Measurements from ENCODE around the gene LDAH.

LDAH gene

DNA sequence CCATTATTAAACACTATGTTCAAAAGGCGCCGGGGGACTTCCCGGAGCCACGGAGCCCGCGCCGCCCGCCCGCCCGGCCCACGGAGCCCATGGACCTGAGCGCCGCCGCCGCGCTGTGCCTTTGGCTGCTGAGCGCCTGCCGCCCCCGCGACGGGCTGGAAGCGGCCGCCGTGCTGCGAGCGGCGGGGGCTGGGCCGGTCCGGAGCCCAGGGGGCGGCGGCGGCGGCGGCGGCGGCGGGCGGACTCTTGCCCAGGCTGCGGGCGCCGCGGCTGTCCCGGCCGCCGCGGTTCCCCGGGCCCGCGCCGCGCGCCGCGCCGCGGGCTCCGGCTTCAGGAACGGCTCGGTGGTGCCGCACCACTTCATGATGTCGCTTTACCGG is 155.8 kb downstream of the LDAH start:
- no peak for DNase-seq (ENCODE audit: low read depth)

DNA sequence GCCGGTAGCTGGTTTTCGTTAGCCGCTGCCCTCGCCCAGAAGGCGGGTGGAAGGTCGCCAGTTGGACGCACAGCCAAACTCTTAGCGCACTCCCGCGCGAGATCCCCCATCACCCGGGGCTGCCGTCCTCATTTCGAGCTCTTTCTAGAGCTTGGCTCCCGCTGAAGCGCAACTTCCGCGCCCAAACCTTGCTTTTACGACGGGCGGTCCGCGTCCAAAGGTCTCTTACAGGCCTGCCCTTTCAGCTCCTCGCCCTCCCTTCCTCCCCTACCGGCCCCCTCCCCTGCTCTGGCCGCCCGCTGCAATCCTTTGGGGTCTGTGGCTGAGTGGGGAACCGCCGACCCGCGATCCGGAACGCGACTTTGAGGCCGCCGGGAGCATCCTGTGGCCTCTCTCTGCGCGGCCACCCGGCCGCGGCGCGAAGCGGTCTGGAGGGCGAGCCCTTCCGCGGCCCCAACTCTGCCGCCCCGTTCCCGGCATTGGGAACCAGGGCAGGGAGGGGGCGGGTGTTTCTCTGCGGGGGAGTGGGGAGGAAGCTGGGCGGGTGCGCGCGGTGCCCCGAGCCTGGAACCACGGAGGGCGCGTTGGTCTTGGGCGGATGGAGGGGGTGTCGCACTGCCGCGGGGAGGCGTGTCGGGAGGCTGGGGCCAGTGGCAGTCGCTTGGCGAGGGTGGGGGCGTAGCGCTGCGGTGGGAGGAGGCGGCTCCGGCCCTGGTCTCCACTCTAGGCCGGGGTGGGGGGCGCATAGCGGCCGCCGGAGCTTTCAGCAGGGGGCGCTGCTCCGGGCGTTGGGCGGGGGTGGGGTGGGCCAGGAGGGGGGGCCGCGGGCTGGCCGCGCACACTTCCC is 156.4 kb downstream of the LDAH start, which contains the start of gene GDF7:
Gene GDF7 (plus strand): TSS at position 841 of the 847 bp plus-strand sequence. CDS start 96 bp downstream, outside the sequence.
- no peak for DNase-seq (ENCODE audit: low read depth)

DNA sequence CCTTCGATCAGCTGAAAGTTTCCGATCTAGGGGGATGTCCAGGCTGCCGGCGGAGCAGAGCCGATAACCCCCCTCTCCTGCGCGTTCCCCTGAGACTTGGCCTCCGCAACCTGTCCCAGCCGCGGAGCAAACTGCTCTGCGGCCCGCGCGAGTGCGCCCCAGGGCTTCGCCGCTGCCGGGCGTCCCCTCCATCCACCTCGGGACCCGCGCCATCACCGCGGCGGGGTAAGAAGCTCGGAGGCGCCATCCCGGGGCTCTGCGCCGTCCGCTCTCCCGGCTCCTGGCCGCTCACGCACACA is 156.9 kb downstream of the LDAH start:
- no peak for DNase-seq (ENCODE audit: low read depth)

DNA sequence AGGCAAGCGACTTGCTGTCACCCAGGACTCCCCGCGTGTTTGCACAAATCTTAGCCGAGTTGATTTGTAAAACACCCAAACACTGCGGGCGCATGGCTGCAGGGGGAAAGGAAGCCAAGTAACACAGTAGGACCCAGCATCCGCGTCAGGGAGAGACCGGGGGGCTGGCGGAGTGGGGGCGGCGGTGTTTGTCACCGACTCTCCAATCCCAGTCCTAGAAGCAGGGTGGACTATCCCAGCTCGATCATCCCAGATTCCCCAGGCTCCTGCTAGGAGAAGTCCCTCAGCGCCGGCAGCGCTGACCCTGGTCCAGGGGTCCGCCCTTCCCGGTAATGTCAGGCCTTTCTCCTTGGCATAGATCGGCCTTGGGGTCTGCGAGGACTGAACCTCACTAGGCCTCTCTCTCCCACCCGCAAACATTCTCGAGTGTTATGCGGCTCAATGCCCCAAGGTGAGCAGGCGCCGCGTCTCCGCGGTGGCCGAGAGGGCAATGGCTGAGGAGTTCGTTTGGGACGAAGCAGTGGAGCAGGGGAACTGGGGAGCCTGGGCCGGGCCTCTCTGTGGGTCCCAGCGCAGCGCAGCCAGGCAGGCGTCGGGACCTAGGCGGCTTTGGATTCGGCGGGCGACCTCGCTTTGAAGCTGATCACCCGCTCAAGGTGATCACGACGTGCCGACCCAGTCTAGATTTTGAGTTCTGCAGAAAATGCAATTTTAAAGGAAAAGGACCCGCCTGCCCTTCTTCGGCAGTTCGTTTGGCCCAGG is 157.5 kb downstream of the LDAH start:
- no peak for DNase-seq (ENCODE audit: low read depth)

DNA sequence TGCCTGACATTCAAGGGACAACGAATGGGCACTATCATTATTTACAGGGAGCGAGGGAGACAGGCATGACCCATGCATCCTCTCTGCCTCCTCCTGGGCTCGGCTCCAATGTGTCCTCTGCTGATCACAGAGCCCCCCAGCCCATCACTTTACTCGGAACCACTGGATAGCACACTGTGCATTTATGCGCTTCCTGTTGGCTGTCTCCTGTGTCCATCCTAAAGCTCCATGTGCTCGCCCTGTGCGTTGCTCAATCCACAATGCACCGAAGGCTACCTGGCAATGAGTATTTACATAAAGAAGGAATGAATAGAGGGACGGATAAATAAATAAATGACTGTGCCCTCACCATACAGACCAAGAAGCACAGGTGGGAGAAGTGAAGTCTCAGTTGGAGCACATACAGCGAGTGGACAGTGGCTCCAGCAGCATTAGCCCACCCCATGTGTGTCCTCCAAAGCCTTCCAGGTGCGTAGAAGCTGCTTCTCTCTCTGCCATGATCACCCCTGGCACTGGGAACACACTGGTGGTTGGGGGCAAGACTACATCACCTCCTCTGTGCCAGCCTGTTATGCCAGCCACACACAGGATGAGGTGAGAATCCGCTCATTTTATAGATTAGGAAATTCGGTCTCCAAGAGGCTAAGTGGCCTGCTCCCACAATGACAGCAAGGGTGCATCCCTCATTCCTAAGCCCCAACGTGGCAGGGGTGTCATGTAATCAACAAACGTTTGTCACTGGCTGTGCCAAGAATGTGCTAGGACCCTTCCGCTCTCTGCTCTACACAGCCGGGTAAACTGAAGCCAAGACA is 158.3 kb downstream of the LDAH start:
- DNase-seq (ENCODE audit: low read depth) = no peak

DNA sequence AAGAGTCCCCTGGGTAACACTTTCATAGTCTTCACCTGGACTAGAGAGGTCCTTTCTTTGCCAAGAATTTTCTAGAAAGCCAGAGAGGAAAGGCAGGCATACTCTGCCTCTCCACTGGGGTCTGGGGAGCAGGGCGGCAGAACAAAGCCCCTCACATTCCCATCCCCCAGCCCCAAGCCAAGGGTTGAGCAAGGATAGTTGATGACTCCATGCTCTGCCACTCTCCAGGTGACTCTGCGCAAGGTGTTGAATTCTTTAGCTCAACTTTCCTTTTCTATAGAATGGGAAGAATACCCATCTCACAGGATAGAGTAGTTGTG is 158.9 kb downstream of the LDAH start:
- no peak for DNase-seq (ENCODE audit: low read depth)

DNA sequence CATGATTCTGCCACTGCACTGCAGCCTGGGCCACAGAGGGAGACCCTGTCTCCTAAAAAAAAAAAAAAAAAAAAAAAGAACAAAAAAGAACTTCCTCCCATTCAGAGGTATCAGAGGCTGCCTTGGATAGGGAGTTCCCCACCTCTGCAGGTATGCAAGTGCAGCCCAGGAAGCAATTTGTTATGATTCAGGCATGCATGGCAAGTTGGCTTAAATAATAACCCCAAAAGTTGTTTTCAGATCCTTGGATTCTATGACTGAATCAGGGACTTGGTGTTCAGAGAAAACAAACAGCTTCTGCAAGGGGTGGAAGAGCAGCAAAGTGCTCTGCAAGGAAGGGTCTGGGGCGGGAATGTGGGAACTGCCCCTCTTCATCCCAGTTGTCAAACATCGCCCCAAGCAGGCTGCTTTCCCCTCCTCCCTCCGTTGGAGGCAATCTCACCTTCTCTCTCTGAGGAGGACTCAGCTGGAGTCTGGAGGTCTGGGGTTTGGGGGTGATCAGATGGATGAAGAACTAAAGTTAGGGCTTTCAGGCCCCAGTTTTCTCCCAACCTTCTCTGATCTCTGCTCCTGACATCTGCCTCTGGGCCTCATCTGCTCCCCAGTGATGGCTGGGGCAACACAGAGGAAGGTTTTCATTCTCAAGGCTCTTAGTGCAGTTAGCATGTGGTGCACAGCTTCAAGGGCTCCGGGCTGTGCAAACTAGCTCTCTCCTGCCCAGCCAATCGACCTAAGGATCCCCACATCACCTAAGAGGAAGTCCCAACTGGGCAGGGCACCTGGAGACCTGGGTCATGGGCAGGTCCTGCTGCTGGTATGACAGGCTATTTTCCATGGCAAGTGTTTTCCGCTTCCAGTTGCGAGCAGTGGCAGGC is 159.5 kb downstream of the LDAH start:
- no peak for DNase-seq (ENCODE audit: low read depth)

DNA sequence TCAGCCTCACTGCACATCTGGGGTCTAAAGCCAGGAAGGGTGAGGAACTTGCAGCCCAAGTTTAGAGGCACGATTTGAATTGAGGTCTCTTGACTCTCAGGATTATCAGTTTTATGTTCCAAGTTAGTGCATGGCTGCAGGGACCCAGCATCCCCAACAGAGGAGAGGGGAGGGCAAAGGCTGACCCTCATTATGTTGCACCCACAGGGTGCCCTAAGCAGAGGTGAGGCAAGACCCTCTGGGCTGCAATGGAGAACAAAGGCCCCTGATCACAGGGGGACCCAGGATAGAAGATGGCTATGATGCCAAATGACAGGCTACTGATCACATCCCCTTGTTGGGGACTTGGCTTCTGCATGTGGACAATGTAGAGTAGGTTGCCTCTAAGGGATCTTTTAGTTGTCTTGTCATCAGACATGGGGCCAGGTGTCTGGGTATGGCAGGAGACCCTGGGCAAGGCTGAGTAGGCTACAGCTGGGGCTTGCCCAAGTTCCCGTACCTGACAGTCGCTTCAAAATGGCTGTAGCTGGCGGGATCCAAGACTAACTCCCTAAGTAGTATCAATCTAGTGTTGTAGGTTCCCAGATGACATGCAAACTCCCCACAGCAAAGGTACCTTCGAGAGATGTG is 160.5 kb downstream of the LDAH start:
- no peak for DNase-seq (ENCODE audit: low read depth)

DNA sequence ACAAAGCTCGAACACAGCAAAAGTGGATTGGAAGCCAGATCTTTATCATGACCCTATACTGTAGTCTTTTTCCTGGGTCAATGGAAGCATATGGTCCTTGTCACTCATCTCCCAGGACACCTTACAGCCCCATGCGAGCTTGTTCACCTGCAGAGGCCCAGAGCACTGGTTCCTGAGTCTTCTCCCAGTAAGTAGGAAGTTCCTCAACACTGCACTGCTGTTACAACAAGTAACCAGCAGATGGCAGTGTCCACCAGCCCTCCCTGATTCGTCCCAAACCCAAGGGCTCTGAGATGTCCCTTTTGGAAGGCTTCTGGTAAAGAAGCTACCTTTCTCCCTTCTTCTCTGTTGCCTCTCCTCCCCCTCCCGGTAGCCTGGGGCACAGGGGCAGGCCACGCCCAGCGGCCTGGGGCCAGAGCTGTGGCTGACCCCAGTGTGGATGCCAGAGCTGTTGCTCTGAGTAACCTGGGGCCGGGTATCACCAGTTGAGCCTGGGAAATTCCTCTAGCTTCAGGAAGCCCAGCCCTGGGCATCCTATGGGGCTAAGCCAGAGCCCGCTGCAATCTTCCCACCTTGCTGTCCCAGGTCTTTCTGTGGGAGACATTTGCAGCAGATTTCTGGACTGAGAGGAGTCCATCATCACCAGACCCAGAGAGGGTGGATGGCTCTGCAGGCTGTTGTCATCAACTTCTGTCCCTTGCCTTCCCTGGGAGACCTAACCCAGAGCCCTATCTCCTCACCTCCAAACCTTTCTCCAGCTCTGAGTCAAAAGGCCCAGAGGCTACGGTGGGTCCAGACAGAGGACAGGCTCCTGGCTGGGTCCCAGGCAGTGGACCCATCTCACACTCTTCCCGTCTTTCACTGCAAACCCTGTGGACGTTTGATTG is 161.2 kb downstream of the LDAH start:
- peak; percentile 51 for DNase-seq (ENCODE audit: low read depth)

DNA sequence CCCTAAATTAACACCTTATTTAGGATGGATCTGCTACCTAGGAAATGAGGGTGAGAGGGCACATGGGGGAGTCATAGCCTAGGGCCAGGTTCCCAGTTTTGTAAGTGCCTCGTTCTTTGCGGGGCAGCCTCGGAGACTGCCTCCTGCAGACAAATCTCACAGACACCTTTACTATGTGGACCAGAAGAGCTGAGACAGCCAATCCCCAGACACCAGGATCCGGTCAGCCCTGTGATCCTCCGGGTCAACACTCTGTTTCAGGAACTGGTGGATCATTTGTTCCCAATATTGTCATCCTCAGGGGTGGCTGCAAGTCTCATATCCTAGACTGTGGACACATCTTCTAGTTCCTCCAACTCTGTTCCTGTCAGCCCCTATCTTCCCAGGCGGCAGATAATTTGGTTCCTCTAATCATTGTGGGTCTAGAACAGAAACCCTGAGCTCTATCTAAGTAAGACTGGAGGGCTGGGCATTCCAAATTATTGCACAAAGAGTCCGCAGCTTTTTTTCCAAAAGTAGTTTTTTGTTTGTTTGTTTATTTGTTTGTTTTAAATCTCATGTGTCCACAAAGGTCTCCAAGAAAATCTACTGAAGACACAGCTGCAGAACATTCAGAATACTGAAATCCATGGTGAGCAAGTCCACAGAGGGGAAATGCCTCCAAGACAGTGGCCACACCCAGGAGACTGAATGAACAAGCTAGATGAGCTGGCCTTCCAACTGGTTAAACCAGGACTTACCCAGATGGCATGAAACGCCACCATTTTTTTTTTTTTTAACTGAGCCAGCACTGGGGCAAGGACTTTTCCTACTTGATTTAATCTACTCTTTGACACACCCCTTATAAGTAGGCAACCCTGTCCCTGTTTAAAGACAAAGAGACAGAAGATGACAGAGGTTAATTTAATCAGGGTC is 162.1 kb downstream of the LDAH start:
- no peak for DNase-seq (ENCODE audit: low read depth)

DNA sequence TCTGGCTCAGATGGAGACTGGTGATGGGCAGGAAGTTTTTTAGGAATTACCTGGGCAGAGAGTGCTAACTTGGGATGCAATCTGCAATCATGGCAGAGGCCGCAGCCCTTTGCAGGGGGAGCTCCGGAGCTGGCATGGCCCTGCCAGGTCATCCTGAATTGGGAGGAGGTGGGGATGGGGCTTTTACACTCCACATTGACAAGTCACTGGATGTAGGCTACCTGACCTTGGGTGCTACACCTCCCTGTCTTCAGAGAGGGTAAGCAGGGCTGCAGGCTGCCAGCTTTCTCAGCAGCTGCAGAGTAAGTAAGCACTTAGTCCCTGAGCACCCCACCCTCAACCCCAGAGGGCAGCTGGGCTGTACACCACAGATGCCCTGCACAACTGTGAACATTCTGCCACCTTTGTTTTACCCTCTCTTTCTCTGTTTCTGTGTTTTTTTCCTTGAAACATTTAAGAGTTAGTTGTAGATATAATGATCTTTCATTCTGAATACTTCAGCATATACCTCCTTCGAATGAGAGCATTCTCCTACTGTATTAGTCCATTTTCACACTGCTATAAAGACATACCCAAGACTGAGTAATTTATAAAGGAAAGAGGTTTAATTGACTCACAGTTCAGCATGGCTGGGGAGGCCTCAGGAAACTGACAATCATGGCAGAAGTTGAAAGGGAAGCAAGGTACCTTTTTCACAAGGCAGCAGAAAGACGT is 165.2 kb downstream of the LDAH start:
- no peak for DNase-seq (ENCODE audit: low read depth)

DNA sequence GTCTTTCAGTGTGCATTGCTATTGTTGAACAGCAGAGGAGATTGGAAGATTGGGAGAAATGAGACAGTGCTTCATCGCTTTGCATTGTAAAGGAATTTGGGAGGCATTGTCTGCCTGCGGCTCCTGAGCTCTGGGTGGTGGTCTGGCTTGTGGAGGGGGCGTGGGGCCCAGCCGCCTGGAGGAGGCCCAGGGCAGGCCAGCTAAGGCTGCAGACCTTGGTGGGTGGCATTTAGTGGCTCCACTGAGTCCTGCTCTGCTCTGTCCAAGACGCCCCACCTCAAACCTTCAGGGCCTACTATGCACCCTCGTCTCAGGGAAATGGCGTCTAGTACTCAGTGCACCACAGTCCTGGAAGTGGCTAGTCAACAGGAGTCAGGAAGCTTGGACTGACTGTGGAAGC is 166.3 kb downstream of the LDAH start:
- no peak for DNase-seq (ENCODE audit: low read depth)

DNA sequence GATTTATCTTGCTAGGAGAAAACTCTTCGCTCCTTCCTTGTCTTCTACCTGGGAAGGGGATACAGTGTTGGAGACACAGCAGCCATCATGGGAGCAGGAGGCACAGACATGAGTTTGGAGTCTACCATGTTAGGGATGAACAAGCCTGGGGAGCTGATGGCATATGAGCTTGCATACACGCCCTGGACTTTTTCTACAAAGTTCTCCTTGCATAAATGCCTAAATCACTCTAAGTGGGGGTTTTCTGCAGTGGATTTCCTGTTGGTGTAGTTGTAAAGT is 168.4 kb downstream of the LDAH start:
- no peak for DNase-seq (ENCODE audit: low read depth)

DNA sequence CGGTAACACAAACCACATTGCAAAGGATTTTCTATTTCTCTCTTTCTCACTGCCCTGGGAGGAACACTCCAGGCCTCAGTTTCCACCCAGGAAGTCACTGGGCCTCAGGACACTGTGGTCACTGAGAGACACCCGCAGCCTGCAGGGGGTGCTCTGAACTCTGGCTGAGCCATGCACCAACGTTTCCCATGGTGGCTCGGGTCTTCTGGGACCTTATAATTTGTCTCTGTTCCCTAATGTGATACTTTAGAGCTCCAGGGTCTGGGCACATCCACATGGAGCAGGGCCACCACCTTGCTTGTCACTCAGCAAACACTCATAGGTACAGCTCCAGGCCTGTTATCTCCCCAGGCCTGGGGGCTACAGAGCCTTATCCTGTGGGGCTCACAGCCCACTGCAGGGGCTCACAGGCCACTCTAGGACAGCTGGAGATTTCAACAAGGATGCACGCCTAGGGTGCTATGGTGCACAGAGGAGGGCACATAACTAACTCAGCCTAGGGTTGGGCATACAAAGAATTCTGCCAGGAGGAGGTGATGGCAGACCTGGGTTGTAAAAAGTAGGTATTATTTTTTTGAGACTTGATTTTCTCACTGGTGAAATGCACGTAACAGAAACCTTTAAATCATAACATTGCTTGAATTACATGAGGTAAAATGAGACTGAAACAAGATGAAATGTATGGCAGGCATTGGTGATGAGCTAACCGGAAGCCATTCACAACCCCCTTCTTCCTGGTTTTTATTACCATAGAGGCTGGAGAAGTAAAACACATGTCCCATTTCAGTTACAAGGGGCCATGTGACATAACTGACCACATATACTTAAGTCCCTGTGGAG is 169.0 kb downstream of the LDAH start:
- DNase-seq (ENCODE audit: low read depth) = no peak

DNA sequence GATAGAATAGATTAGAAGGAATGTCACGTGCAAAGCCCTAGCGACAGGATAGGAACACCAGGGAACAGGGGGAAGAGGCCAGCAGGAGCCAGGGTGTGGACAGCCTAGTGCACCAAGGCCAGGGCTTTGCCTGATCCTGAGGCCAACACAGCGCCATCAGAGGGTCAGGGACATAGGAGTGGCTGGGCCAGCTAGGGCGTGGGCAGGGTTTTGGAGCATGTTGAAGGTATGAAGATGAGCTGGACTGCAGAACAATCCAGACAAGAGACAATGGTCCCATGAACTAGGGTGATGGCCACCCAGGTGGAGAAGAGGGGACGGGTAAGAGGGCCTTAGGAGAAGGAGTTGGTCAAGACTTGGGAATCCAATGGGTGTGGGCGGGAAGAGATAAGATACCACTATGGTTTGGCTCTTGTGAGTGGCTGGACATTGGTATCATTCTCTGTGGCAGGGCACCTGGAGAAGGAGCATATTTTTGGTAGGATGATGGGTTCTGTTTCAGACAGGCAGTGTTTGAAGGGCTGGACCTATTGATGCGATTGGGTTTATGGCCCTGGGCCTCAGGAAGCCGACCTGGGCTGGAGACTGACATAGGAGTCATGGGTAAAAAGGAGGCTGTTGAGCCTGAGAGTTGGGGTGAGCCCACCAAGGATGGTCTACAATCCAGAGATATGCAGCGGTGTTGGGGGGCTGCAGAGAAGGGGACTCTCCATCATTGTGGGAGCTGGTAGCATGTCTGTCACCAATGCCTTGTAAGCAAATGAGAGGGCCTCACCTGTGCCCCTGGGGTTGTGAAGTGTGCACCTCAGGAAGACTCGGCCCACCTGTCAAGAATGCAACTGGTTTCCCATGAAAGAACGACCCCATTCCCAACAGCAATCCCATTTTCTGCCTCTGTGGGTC is 170.0 kb downstream of the LDAH start:
- no peak for DNase-seq (ENCODE audit: low read depth)

DNA sequence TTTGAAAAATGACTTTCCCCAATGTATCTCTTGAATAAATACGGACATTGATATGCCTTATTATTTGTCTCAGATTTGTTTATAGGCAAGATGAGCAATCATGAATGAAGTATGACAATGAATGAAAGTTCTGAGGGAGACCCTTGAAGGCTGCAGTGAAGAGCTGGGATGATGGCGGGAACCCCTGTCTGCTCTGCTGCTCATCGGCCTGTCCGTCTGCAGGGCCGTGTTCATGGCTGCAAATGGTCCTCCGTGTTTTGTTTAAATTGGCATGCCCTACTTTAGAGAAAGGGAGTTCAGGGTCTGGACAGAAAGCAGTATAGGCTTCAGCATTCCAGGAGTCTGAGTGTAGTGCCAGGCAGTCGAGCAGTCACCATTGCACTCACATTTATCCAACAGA is 170.8 kb downstream of the LDAH start:
- DNase-seq (ENCODE audit: low read depth) = no peak

DNA sequence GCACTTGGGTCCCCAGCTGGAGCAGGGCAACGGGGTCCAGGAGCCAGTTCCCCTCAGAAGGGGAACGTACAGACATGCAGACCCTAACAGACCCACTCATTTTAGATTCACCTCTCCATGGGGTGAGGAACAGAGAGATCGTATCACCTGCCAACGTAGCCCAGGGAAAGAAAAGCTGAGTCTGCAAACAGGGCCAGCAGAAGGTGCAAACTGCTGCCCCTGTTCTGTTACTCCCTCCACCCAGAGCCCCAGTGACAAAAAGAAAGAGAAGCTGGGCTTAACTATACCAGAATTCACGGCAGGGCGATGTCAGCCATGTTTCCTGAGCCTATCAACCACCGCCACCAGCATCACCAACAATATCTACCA is 171.2 kb downstream of the LDAH start:
- no peak for DNase-seq (ENCODE audit: low read depth)
